Gastrocnemius medialis (tissue), 4 donors: Measurements from ENCODE around the gene IFT122. TPM values are rescaled to one million over a fixed set of nuclear protein-coding genes. Genes with fewer than 3 reads are reported as not detected.

Source experiments
- ATAC-seq, 2 donors: fragments of 150-250 bp; one replicate each; pipeline ENCODE4 v1.9.1; 2016
- DNase-seq, 2 donors: peaks; one replicate each; pipeline ENCODE4 v3.0.0-alpha.2; 2019
- H3K27ac ChIP-seq, 4 donors: fragments of 200-600 bp; sonication (generic); 1 replicate in 1 of 4; 2 replicates in 3 of 4; pipeline ENCODE4 v1.5.1; 2016 to 2018; ENCODE audit warnings: mild to moderate bottlenecking in 2 of 4, moderate library complexity in 1 of 4
- H3K27me3 ChIP-seq, 3 donors: fragments of 200-600 bp; sonication (generic) in 2 of 3; 1 replicate in 1 of 3; 2 replicates in 2 of 3; pipeline versions ENCODE4 v1.5.1 to v1.6.0; 2016 to 2019; ENCODE audit warnings: mild to moderate bottlenecking in 1 of 3, moderate library complexity in 1 of 3
- H3K36me3 ChIP-seq, 2 donors: fragments of 200-600 bp; sonication (generic) in 1 of 2; one replicate each; pipeline ENCODE4 v1.5.1; 2017 to 2018
- H3K4me1 ChIP-seq, 2 donors: fragments of 200-600 bp; sonication (generic) in 1 of 2; one replicate each; pipeline ENCODE4 v1.5.1; 2016 to 2017; ENCODE audit warnings: mild to moderate bottlenecking in 2 of 2
- H3K4me3 ChIP-seq, 4 donors: fragments of 200-600 bp; sonication (generic) in 3 of 4; 1 replicate in 1 of 4; 2 replicates in 3 of 4; pipeline ENCODE4 v1.5.1; 2016 to 2019; ENCODE audit warnings: mild to moderate bottlenecking in 2 of 4
- H3K9me3 ChIP-seq, 3 donors: fragments of 200-600 bp; sonication (generic) in 2 of 3; 1 replicate in 1 of 3; 2 replicates in 2 of 3; pipeline ENCODE4 v1.5.1; 2016 to 2019
- POLR2A ChIP-seq, 2 donors: fragments of 450-650 bp; IDR thresholded peaks; one replicate each; pipeline ENCODE4 v1.6.1; 2017; ENCODE audit warnings: antibody characterized with exemption in 2 of 2, mild to moderate bottlenecking in 2 of 2, moderate library complexity in 2 of 2
- in situ Hi-C, 4 donors: fragments of 200-750 bp; cut with MboI; loops; one replicate each; pipeline versions ENCODE4 v1.15.0 to v1.8.0; 2017; ENCODE audit warnings: low sequenced_read_pairs in 4 of 4
- intact Hi-C: fragments of 100-400 bp; cut with DNase I; formaldehyde crosslinking; loops from one replicate; pipeline ENCODE4 v1.15.1; 2023; ENCODE audit warnings: low total_unique reads
- total RNA-seq, 4 donors: library from RNA; depleted of rRNA; stranded (reverse); fragments of >200 nt; gene quantifications; one replicate each; pipeline versions ENCODE4 v1.1.0 to v1.2.3, GENCODE V29; 2016
- TF ChIP-seq, protein P1 (sequence below), 5 experiments: fragments of 450-650 bp in 3 of 5; fragments of 200-600 bp in 2 of 5; sonication (generic) in 2 of 5; IDR thresholded peaks in 4 of 5; conservative IDR thresholded peaks in 1 of 5; 1 replicate in 4 of 5; 2 replicates in 1 of 5; pipeline ENCODE4 v1.5.1; 2016 to 2019; ENCODE audit warnings: antibody characterized with exemption in 5 of 5, mild to moderate bottlenecking in 3 of 5, moderate library complexity in 3 of 5

The IFT122 gene
- total RNA-seq, 4 donors from 2014 or later, result 4.6 to 16.4 (median 5.9) TPM

DNA sequence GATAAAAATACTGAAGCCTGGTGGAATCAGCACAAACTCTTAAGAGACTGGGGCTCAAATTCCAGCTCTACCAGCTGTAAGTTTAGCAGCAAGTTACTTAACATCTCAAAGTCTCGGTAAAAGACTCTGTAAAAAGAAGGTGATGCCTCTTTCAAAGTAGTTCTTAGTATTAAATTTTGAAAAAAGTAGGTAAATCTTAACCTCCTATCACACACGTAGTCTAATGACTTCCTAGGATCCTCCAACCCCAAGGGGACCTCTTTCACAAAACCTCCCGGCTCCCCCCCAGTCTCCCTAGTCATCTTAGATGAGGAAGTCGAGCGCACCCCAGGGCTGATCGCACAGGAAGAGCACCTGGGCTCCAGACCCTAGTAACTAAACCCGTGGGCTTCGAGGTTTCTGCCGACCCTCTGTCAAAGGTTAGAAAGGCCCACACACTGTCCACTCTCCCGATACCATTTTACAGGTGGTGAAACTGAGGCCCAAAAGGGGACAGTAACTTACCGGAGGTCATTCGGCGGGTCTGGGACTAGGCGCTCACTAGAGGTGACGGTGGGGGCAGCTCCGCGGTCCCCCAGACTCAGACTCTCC, 703 bp upstream of the IFT122 start:
- Histone ChIP-seq H3K9me3 (no peaks in the 10 kb centered on the region), H3K27me3 (no peaks in the 10 kb centered on the region), H3K4me1 (peaks cover 28 to 31% of the 10 kb centered on the region in 2 donors), H3K27ac (peak overlapping the region; percentile 81 to 92 (median 85)), H3K36me3 (peaks cover 0 to 23% of the 10 kb centered on the region in 2 donors), H3K4me3 (peak overlapping the region; percentile 68 to 89 (median 76))
- peak; percentile 5 to 8 for ATAC-seq
- in situ Hi-C loops, result no loop called here
- intact Hi-C loops, result loop anchor here (1.0 kb wide), 1 partner anchor 11 kb away; the partner anchor contains the start of gene EFCAB12
- peak; percentile 23 to 30 for DNase-seq
- TF ChIP-seq POLR2A (IDR thresholded peaks at IDR 0.05), result no peak
- TF ChIP-seq, protein P1, sequence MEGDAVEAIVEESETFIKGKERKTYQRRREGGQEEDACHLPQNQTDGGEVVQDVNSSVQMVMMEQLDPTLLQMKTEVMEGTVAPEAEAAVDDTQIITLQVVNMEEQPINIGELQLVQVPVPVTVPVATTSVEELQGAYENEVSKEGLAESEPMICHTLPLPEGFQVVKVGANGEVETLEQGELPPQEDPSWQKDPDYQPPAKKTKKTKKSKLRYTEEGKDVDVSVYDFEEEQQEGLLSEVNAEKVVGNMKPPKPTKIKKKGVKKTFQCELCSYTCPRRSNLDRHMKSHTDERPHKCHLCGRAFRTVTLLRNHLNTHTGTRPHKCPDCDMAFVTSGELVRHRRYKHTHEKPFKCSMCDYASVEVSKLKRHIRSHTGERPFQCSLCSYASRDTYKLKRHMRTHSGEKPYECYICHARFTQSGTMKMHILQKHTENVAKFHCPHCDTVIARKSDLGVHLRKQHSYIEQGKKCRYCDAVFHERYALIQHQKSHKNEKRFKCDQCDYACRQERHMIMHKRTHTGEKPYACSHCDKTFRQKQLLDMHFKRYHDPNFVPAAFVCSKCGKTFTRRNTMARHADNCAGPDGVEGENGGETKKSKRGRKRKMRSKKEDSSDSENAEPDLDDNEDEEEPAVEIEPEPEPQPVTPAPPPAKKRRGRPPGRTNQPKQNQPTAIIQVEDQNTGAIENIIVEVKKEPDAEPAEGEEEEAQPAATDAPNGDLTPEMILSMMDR (IDR thresholded peaks at IDR 0.05 in 4 of 5, conservative IDR thresholded peaks at IDR 0.05 in 1 of 5), result no peak

DNA sequence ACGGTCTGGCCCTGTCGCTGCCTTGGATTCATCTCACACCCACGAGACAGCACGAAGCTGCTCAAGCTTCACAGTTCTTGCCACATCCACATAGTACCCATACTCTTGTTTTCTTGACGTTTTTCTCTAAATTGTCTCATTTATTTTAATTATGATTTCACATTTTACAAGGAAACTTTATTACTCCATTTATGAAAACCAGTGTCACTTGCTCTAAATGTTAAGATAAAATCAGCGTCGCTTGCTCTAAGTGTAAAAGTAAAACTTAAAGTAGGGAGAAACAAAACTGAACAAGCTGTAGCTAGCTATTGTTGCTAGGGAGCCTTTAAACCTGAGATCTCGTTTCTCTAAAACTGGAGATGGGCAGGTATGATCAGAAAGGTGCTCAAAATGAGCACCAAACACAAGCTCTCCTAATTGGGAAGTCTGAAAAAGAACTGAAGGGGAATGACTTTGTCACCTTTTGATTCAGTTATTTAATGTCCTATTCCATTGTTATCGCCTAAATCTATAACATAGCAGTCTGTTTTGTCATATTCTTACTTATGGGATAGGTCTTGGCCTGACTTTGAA, 680 bp downstream of the IFT122 start:
- TF ChIP-seq POLR2A (IDR thresholded peaks at IDR 0.05), result no peak
- TF ChIP-seq, protein P1 (IDR thresholded peaks at IDR 0.05 in 4 of 5, conservative IDR thresholded peaks at IDR 0.05 in 1 of 5), result no peak
- no peaks in the 10 kb centered on the region for H3K9me3 ChIP-seq
- intact Hi-C loops, result loop anchor here (2.0 to 5.0 kb wide), 2 partner anchors 42 to 123 kb away; a partner anchor contains a TSS
- peak overlapping the region; percentile 68 to 89 (median 76) for H3K4me3 ChIP-seq
- DNase-seq (no peak), ATAC-seq (no peak)
- no peaks in the 10 kb centered on the region for H3K27me3 ChIP-seq
- peaks cover 28 to 31% of the 10 kb centered on the region in 2 donors for H3K4me1 ChIP-seq
- H3K36me3 ChIP-seq, result peaks cover 0 to 22% of the 10 kb centered on the region in 2 donors
- in situ Hi-C loops, result no loop called here
- H3K27ac ChIP-seq, result peak overlapping the region; percentile 81 to 92 (median 85)

DNA sequence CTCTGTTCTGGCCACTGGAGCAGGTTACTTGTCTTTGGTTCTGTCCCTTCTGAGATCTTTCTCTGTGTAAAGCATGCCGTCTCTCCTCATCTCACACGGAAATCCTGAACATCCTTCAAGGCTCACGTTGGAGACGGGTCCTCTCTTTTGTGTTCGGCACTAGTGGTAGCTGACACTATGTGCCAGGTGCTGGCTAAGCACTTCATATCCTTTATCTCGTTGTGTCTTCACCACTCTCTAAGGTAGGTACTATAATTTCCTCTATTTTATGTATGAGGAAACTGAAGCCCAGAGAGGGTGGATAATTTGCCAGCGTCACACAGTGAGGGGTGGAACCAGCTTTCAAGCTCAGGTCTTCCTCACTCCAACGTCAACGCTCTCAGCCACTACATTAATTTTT, 1.2 kb downstream of the IFT122 start:
- intact Hi-C loops, result loop anchor here (2.0 to 5.0 kb wide), 2 partner anchors 42 to 124 kb away; a partner anchor contains a TSS
- in situ Hi-C loops, result no loop called here
- DNase-seq (no peak), ATAC-seq (no peak)
- no peak for TF ChIP-seq POLR2A (IDR thresholded peaks at IDR 0.05)
- TF ChIP-seq, protein P1 (IDR thresholded peaks at IDR 0.05 in 4 of 5, conservative IDR thresholded peaks at IDR 0.05 in 1 of 5), result no peak
- Histone ChIP-seq H3K27me3 (no peaks in the 10 kb centered on the region), H3K9me3 (no peaks in the 10 kb centered on the region), H3K36me3 (peaks cover 0 to 18% of the 10 kb centered on the region in 2 donors), H3K4me3 (peak overlapping the region; percentile 68 to 89 (median 76)), H3K27ac (peak overlapping the region; percentile 81 to 92 (median 85)), H3K4me1 (peaks cover 28 to 31% of the 10 kb centered on the region in 2 donors)

DNA sequence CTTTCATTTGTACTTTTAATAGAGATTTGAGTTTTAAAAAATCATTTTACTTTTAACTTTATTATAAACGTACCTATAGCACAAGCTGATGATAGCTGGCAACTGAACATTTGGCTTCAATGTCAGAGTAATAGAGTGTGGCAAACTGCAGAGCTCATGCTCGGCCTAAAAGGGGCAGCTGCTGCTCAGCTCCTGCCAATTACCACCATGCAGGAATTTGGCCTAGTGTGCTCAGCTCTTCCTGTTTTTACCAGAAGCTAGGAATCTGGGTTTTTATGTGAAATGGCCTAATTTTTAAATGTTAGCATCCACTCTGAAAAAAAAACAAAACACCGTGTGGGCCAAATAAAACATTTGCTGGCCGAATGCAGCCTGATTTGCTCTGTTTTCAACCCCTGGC, 1.8 kb downstream of the IFT122 start:
- Histone ChIP-seq H3K9me3 (no peaks in the 10 kb centered on the region), H3K4me1 (peaks cover 28 to 31% of the 10 kb centered on the region in 2 donors), H3K27ac (peak overlapping the region; percentile 81 to 92 (median 85)), H3K4me3 (no peak overlapping the region), H3K36me3 (peaks cover 0 to 12% of the 10 kb centered on the region in 2 donors), H3K27me3 (no peaks in the 10 kb centered on the region)
- ATAC-seq (no peak), DNase-seq (peak in 1 of 2 donors; percentile 27)
- no peak for TF ChIP-seq POLR2A (IDR thresholded peaks at IDR 0.05)
- TF ChIP-seq, protein P1 (IDR thresholded peaks at IDR 0.05 in 4 of 5, conservative IDR thresholded peaks at IDR 0.05 in 1 of 5), result no peak
- in situ Hi-C loops (no loop called here), intact Hi-C loops (loop anchor here (2.0 to 5.0 kb wide), 2 partner anchors 43 to 124 kb away; a partner anchor contains a TSS)
